Myometrial cell (primary cell): ENCODE data around the gene HARS2. TPM values are rescaled to one million over a fixed set of nuclear protein-coding genes. Genes with fewer than 3 reads are reported as not detected.

Source experiments
- total RNA-seq: library from RNA; depleted of rRNA; stranded (reverse); fragments of >200 nt; gene quantifications from 2 replicates; pipeline ENCODE4 v1.2.3, GENCODE V29; 2015

The HARS2 gene
- total RNA-seq: 29.7 and 33.5 TPM in 2 replicates

GRCh38 chr5:140690941-140691924 lies at the start of gene HARS2, which contains the start of gene HARS1:
HARS2 (plus strand) TSS chr5:140691455; CDS start chr5:140691649, 194 bp downstream.
HARS1 (minus strand) TSS chr5:140691370; CDS start chr5:140691304, 66 bp downstream.

DNA sequence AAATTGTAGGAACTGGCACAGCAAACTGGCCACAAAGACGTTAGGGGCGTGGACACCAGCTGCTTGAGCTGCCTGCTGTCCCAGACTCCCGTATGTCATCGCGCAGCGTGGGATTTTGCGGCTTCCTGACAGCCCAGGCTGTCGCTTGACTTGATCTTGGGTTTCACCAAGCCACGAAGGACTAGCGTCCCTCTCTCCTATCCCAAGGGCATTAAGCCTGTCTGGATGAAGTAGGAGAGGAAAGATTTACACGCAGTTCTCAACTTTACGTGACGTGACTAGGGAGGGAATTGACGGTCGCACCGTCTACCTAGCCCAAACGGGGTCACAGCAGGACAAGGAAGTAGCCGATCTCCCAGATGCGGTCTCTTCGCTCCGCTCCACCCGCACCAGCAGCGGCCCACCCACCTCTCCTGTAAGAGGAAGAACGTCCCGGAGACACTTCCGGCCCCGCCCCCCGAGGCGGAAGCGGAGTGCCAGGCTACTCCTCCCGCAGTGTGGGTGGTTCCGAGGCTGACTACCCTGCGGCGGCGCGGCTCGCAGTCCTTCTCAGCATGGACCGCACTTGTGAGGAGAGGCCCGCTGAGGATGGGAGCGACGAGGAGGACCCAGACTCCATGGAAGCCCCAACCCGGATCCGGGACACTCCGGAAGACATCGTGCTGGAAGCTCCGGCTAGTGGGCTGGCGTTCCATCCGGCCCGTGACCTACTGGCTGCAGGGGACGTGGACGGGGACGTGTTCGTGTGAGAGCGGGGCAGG lies 26.7 kb upstream of the HARS2 start, which contains the start of gene WDR55:
Gene WDR55 (plus strand): TSS at position 546 of the 761 bp plus-strand sequence. CDS start 9 bp downstream, at position 555.

GRCh38 chr5:140673187-140673976 lies 17.9 kb upstream of the HARS2 start, which contains the start of gene DND1:
DND1 (minus strand) TSS chr5:140673576; CDS start chr5:140673542, 34 bp downstream.

DNA sequence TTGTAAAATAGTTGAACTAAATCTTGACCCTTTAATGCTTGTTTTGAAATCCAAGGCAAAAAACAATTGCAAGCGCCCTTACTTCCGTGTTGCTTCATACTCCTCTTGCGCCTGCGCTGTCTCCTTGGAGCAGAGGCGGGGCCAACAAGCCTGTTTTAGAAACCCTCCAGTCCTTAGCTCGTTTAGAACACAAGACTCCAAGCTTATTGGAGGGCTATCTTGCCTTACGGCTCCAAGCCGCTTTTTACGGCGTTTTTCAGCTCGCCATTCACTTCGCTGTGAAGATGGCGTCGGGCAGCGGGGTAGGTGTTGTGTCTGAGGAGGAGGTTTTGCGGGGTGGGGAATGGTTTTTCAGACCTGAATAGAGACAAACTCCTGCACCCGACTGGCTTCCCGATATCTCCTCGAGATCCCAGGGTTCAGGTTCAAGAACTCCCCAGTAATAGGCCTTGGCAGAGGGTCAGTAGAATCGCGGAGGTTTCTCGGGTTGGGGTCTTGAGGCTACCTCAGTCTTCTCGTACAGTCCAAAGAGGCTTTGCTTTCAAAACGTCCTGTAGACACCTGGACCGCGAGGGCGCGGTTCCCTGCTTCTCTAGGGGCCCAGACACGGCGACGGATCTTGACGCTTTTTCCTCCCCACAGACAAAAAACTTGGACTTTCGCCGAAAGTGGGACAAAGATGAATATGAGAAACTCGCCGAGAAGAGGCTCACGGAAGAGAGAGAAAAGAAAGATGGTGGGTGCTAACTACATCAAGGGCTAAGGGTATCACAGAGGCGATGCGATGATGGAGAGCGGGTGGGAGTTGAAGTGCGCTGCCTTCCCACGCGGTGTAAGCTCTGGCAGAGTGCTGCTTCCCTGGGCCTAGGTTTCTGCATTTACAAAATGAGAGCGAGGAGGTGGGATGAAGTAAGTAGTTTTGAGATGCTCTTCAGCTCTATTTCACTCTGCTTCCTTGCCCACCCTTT lies 9.2 kb downstream of the HARS2 start, which contains the start of gene ZMAT2:
Gene ZMAT2 (plus strand): TSS at position 271 of the 968 bp plus-strand sequence. CDS start 14 bp downstream, at position 285.

Other genes with a start within 250 kb of the HARS2 start
- 0.53 and 3.5 TPM in 2 replicates for gene EIF4EBP3, start 143.8 kb upstream of the HARS2 start, total RNA-seq
- 50.2 and 66.6 TPM in 2 replicates for gene SRA1, start 134.0 kb upstream of the HARS2 start, total RNA-seq
- 6.0 and 12.7 TPM in 2 replicates for gene APBB3, start 126.9 kb upstream of the HARS2 start, total RNA-seq
- gene SLC35A4, start 126.6 kb upstream of the HARS2 start, total RNA-seq: 32.8 and 38.3 TPM in 2 replicates
- 0.18 TPM in 1 of 2 replicates, not detected in the other for gene CD14, start 58.3 kb upstream of the HARS2 start, total RNA-seq
- gene TMCO6, start 52.0 kb upstream of the HARS2 start, total RNA-seq: 42.1 and 44.5 TPM in 2 replicates
- gene NDUFA2, start 43.8 kb upstream of the HARS2 start, total RNA-seq: 55.4 and 63.6 TPM in 2 replicates
- gene IK, start 43.6 kb upstream of the HARS2 start, total RNA-seq: 71.5 and 105 TPM in 2 replicates
- 23.9 and 40.4 TPM in 2 replicates for gene WDR55, start 26.6 kb upstream of the HARS2 start, total RNA-seq
- 0.18 and 0.29 TPM in 2 replicates for gene DND1, start 17.9 kb upstream of the HARS2 start, total RNA-seq
- gene HARS1, start 85 bp upstream of the HARS2 start, total RNA-seq: 103 TPM in 2 replicates
- gene ZMAT2, start 9.0 kb downstream of the HARS2 start, total RNA-seq: 37.2 and 37.7 TPM in 2 replicates
- gene PCDHA1, start 94.7 kb downstream of the HARS2 start, total RNA-seq: not detected in 2 replicates
- not detected in 2 replicates for gene PCDHA2, start 103.4 kb downstream of the HARS2 start, total RNA-seq
- gene PCDHA3, start 109.6 kb downstream of the HARS2 start, total RNA-seq: 0.18 and 0.58 TPM in 2 replicates
- gene PCDHA4, start 115.6 kb downstream of the HARS2 start, total RNA-seq: 0.35 TPM in 1 of 2 replicates, not detected in the other
- not detected in 2 replicates for gene PCDHA5, start 130.2 kb downstream of the HARS2 start, total RNA-seq
- gene PCDHA6, start 136.5 kb downstream of the HARS2 start, total RNA-seq: under 0.01 TPM in 1 of 2 replicates, not detected in the other
- gene PCDHA7, start 142.8 kb downstream of the HARS2 start, total RNA-seq: 0.71 TPM in 1 of 2 replicates, not detected in the other
- gene PCDHA8, start 149.7 kb downstream of the HARS2 start, total RNA-seq: not detected in 2 replicates
- gene PCDHA9, start 156.9 kb downstream of the HARS2 start, total RNA-seq: not detected in 2 replicates
- not detected in 2 replicates for gene PCDHA10, start 164.4 kb downstream of the HARS2 start, total RNA-seq
- not detected in 2 replicates for gene PCDHA11, start 177.5 kb downstream of the HARS2 start, total RNA-seq
- not detected in 2 replicates for gene PCDHA12, start 183.9 kb downstream of the HARS2 start, total RNA-seq
- not detected in 2 replicates for gene PCDHA13, start 190.7 kb downstream of the HARS2 start, total RNA-seq
- not detected in 2 replicates for gene PCDHAC1, start 234.8 kb downstream of the HARS2 start, total RNA-seq